HepG2 (cell line): Measurements from ENCODE around the gene PGAP1. TPM values are rescaled to one million over a fixed set of nuclear protein-coding genes. Genes with fewer than 3 reads are reported as not detected.

ENCODE experiments used
- ATAC-seq: fragments of 200-7000 bp; cut with Tn5 transposase; 3 replicates; pipeline ENCODE4 v1.9.1; 2020; ENCODE audit warnings: mild to moderate bottlenecking, moderate library complexity
- BruUV-seq: library from RNA; stranded (reverse); fragments of 400-500 nt; replicated peaks from 2 replicates; lab custom pipeline; 2021; lab: Mats Ljungman, UMichigan
- CTCF ChIA-PET: fragments of 300-600 bp; formaldehyde crosslinking; extraction: SDS; loops from one replicate; lab custom pipeline; 2021; ENCODE audit warnings: low total read pairs, inconsistent platforms, low intra/inter-chr PET ratio; lab: Yijun Ruan, JAX
- POLR2A ChIA-PET: fragments of 350-600 bp; sonication (Branson Sonifier 250); formaldehyde crosslinking; loops from one replicate; lab custom pipeline; 2020; ENCODE audit warnings: antibody characterized with exemption, inconsistent platforms; lab: Yijun Ruan, JAX
- DNase-seq: peaks from one replicate; pipeline ENCODE4 v3.0.0-alpha.2; 2015; ENCODE audit warnings: low spot score
- FAIRE-seq: peaks from 3 replicates; lab custom pipeline; 2011; peaks lifted over from hg19 to GRCh38; lab: Jason Lieb, UNC
- H2AFZ ChIP-seq: one replicate; pipeline ENCODE4 v1.6.1; 2011; ENCODE audit warnings: low read length, inconsistent platforms
- H3K27ac ChIP-seq: fragments of 300-600 bp; 3 replicates; pipeline ENCODE4 v1.8.0; 2011; ENCODE audit warnings: mixed run types, mild to moderate bottlenecking, mixed read lengths, low read length, inconsistent platforms; ENCODE audit not compliant: insufficient read depth; ENCODE audit errors: extremely low read length
- H3K27me3 ChIP-seq, 2 experiments: fragments of 200-600 bp in 1 of 2; 2 replicates in 1 of 2; 3 replicates in 1 of 2; pipeline versions ENCODE4 v1.6.0 to v1.8.0; 2011; ENCODE audit warnings: low read length in 2 of 2, mild to moderate bottlenecking in 2 of 2, moderate library complexity in 2 of 2, inconsistent platforms in 1 of 2; ENCODE audit not compliant: insufficient read depth in 2 of 2, control insufficient read depth in 1 of 2
- H3K36me3 ChIP-seq, 2 experiments: fragments of 200-600 bp in 1 of 2; replicated peaks in 1 of 2; 2 replicates in 1 of 2; 3 replicates in 1 of 2; pipeline versions ENCODE4 v1.5.1 to v1.8.0; 2011; ENCODE audit warnings: low read length in 2 of 2, inconsistent platforms in 1 of 2; ENCODE audit not compliant: insufficient read depth in 2 of 2, control insufficient read depth in 1 of 2
- H3K4me1 ChIP-seq: 2 replicates; pipeline ENCODE4 v1.5.1; 2012; ENCODE audit warnings: low read length, inconsistent platforms; ENCODE audit not compliant: insufficient read depth
- H3K4me2 ChIP-seq: 2 replicates; pipeline ENCODE4 v1.6.0; 2011; ENCODE audit warnings: low read depth, low read length, inconsistent platforms
- H3K4me3 ChIP-seq, 3 experiments: fragments of 200-600 bp in 1 of 3; sonication (generic), shearing (Covaris generic) in 1 of 3; replicated peaks in 1 of 3; 2 replicates each; pipeline ENCODE4 v1.5.1; 2011 to 2016; ENCODE audit warnings: low read length in 3 of 3, inconsistent platforms in 2 of 3, low read depth in 2 of 3, mild to moderate bottlenecking in 2 of 3, control low read depth in 1 of 3, mixed read lengths in 1 of 3; ENCODE audit not compliant: insufficient read depth in 1 of 3
- H3K79me2 ChIP-seq: one replicate; pipeline ENCODE4 v1.6.1; 2011; ENCODE audit warnings: low read length, inconsistent platforms; ENCODE audit not compliant: insufficient read depth
- H3K9ac ChIP-seq: 2 replicates; pipeline ENCODE4 v1.6.0; 2011; ENCODE audit warnings: mild to moderate bottlenecking, low read depth, low read length, inconsistent platforms; ENCODE audit not compliant: insufficient read depth
- H3K9me3 ChIP-seq: 2 replicates; pipeline ENCODE4 v1.5.1; 2012; ENCODE audit warnings: mild to moderate bottlenecking, low read length
- H4K20me1 ChIP-seq: 2 replicates; pipeline ENCODE4 v1.6.0; 2011; ENCODE audit warnings: inconsistent platforms, mild to moderate bottlenecking, low read length, moderate library complexity; ENCODE audit not compliant: insufficient read depth
- CBX5 ChIP-seq: sonication (generic); formaldehyde crosslinking; IDR thresholded peaks from 2 replicates; pipeline ENCODE4 v1.4.0; 2020; ENCODE audit warnings: missing genetic modification reagents, borderline replicate concordance
- HMG20A ChIP-seq: IDR thresholded peaks from 2 replicates; pipeline ENCODE4 v1.6.1; 2016; ENCODE audit warnings: borderline replicate concordance
- HNRNPUL1 ChIP-seq: fragments of 200-400 bp; formaldehyde crosslinking; IDR thresholded peaks from 2 replicates; pipeline ENCODE4 v1.6.1; 2017; ENCODE audit warnings: low read depth, mild to moderate bottlenecking, low read length, moderate library complexity
- KDM1A ChIP-seq: IDR thresholded peaks from 2 replicates; pipeline ENCODE4 v1.6.1; 2016; ENCODE audit warnings: missing compliant biosample characterization
- KLF13 ChIP-seq: sonication (generic); formaldehyde crosslinking; IDR thresholded peaks from 2 replicates; pipeline ENCODE4 v1.4.0; 2020; ENCODE audit warnings: mild to moderate bottlenecking, missing genetic modification reagents
- NBN ChIP-seq: fragments of 450-650 bp; conservative IDR thresholded peaks from 2 replicates; pipeline ENCODE4 v1.6.1; 2017
- PTBP1 ChIP-seq: fragments of 200-400 bp; formaldehyde crosslinking; IDR thresholded peaks from 2 replicates; pipeline ENCODE4 v1.6.1; 2018; ENCODE audit warnings: low read length, low read depth; ENCODE audit not compliant: poor library complexity, severe bottlenecking
- RFX5 ChIP-seq: IDR thresholded peaks from 2 replicates; pipeline ENCODE4 v1.6.1; 2011; ENCODE audit warnings: low read depth, low read length, improper control_type of control experiment
- SKI ChIP-seq: fragments of 450-650 bp; IDR thresholded peaks from one replicate; pipeline ENCODE4 v1.6.1; 2018; ENCODE audit warnings: mild to moderate bottlenecking; ENCODE audit not compliant: partially characterized antibody
- STAT5B ChIP-seq: sonication (generic); formaldehyde crosslinking; IDR thresholded peaks from 2 replicates; pipeline ENCODE4 v1.4.0; 2020; ENCODE audit warnings: missing genetic modification reagents
- TGIF2 ChIP-seq: IDR thresholded peaks from 2 replicates; pipeline ENCODE4 v1.6.1; 2016; ENCODE audit warnings: control low read depth, missing compliant biosample characterization
- ZBTB33 ChIP-seq: sonication (generic); formaldehyde crosslinking; IDR thresholded peaks from 2 replicates; pipeline ENCODE4 v1.4.0; 2020; ENCODE audit warnings: missing genetic modification reagents
- ZNF75D ChIP-seq: sonication (generic); formaldehyde crosslinking; IDR thresholded peaks from 2 replicates; pipeline ENCODE4 v1.8.1; 2023; ENCODE audit warnings: missing genetic modification reagents, mild to moderate bottlenecking, borderline replicate concordance
- ZNF792 ChIP-seq: IDR thresholded peaks from 2 replicates; pipeline ENCODE4 v1.6.1; 2016
- ZNF850 ChIP-seq: sonication (generic); formaldehyde crosslinking; conservative IDR thresholded peaks from 2 replicates; pipeline ENCODE4 v1.9.0; 2021; ENCODE audit warnings: mild to moderate bottlenecking, missing genetic modification reagents
- WGBS: methylation state at CpG from one replicate; pipeline ENCODE4 v1.1.6; 2017; ENCODE audit warnings: low lambda C conversion rate; 5-methylcytosine and 5-hydroxymethylcytosine counted together
- in situ Hi-C: cut with HindIII; loops from 2 replicates; pipeline ENCODE4 v1.10.0; 2017; ENCODE audit warnings: low pct_unique_long_range_greater_than_20kb; ENCODE audit not compliant: extremely low pct_ligation_motif_present
- intact Hi-C: fragments of 100-400 bp; cut with micrococcal nuclease; formaldehyde crosslinking; loops from one replicate; pipeline ENCODE4 v1.10.0; 2022; ENCODE audit not compliant: unreplicated experiment
- polyA plus RNA-seq, 8 experiments: library from polyadenylated mRNA; depleted of rRNA in 3 of 8; stranded (reverse) in 7 of 8; unstranded in 1 of 8; fragments of >200 nt; fragmentation: Illumina TruSeq in 4 of 8; extraction: Trizol in 4 of 8; gene quantifications; 2 replicates each; pipeline versions ENCODE4 v1.2.1 to v1.2.3, GENCODE V29; 2011 to 2016; ENCODE audit warnings: low read depth in 4 of 8, missing spikeins in 1 of 8, mixed read lengths in 1 of 8; ENCODE audit not compliant: insufficient read depth in 1 of 8
- total RNA-seq, 5 experiments: library from RNA; depleted of rRNA; stranded (reverse); fragments of >200 nt; fragmentation: Illumina TruSeq; extraction: Trizol; gene quantifications; 2 replicates each; pipeline ENCODE4 v1.2.3, GENCODE V29; 2016; ENCODE audit warnings: low read depth in 1 of 5
- TF ChIP-seq, protein P1 (sequence below): sonication (generic); formaldehyde crosslinking; IDR thresholded peaks from 2 replicates; pipeline ENCODE4 v1.9.0; 2022; ENCODE audit warnings: missing genetic modification reagents, mild to moderate bottlenecking, borderline replicate concordance
- TF ChIP-seq, protein P2 (sequence below): sonication (generic); formaldehyde crosslinking; IDR thresholded peaks from 2 replicates; pipeline ENCODE4 v1.4.0; 2020; ENCODE audit warnings: missing genetic modification reagents, borderline replicate concordance

The PGAP1 gene
- total and polyA plus RNA-seq, 2 of the 13 experiments (the other 11 are each of a cell fraction or from before 2014, with no cell fraction given) = 4.1 to 6.4 TPM

- in situ Hi-C loops (no loop called here), intact Hi-C loops (no loop called here)
- Histone ChIP-seq H3K27ac (no peak overlapping the region), H3K27me3 (0 out of 5 replicates have a peak, but pooled peaks cover 0 to 3% of the 10 kb centered on the region in 2 experiments), H3K4me3 (no peak overlapping the region), H3K36me3 (no peaks in the 10 kb centered on the region), H3K79me2 (no peaks in the 10 kb centered on the region), H3K4me2 (no peak overlapping the region), H3K4me1 (no peaks in the 10 kb centered on the region), H4K20me1 (no peaks in the 10 kb centered on the region), H3K9me3 (no peaks in the 10 kb centered on the region), H2AFZ (no peak overlapping the region), H3K9ac (no peak overlapping the region)
- ATAC-seq = no peak
- TF ChIP-seq ZNF75D (CRISPR knock-in tag) (no peak), ZNF792 (CRISPR knock-in tag) (no peak), NBN (no peak), CBX5 (CRISPR knock-in tag) (no peak), RFX5 (no peak), ZBTB33 (CRISPR knock-in tag) (no peak), KDM1A (CRISPR knock-in tag) (no peak), PTBP1 (no peak), TGIF2 (CRISPR knock-in tag) (no peak), KLF13 (CRISPR knock-in tag) (no peak), ZNF850 (CRISPR knock-in tag) (no peak), STAT5B (CRISPR knock-in tag) (no peak), HMG20A (CRISPR knock-in tag) (no peak), SKI (no peak), HNRNPUL1 (no peak)
- TF ChIP-seq, protein P1, sequence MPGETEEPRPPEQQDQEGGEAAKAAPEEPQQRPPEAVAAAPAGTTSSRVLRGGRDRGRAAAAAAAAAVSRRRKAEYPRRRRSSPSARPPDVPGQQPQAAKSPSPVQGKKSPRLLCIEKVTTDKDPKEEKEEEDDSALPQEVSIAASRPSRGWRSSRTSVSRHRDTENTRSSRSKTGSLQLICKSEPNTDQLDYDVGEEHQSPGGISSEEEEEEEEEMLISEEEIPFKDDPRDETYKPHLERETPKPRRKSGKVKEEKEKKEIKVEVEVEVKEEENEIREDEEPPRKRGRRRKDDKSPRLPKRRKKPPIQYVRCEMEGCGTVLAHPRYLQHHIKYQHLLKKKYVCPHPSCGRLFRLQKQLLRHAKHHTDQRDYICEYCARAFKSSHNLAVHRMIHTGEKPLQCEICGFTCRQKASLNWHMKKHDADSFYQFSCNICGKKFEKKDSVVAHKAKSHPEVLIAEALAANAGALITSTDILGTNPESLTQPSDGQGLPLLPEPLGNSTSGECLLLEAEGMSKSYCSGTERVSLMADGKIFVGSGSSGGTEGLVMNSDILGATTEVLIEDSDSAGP (CRISPR knock-in tag) = no peak
- TF ChIP-seq, protein P2, sequence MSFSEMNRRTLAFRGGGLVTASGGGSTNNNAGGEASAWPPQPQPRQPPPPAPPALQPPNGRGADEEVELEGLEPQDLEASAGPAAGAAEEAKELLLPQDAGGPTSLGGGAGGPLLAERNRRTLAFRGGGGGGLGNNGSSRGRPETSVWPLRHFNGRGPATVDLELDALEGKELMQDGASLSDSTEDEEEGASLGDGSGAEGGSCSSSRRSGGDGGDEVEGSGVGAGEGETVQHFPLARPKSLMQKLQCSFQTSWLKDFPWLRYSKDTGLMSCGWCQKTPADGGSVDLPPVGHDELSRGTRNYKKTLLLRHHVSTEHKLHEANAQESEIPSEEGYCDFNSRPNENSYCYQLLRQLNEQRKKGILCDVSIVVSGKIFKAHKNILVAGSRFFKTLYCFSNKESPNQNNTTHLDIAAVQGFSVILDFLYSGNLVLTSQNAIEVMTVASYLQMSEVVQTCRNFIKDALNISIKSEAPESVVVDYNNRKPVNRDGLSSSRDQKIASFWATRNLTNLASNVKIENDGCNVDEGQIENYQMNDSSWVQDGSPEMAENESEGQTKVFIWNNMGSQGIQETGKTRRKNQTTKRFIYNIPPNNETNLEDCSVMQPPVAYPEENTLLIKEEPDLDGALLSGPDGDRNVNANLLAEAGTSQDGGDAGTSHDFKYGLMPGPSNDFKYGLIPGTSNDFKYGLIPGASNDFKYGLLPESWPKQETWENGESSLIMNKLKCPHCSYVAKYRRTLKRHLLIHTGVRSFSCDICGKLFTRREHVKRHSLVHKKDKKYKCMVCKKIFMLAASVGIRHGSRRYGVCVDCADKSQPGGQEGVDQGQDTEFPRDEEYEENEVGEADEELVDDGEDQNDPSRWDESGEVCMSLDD (CRISPR knock-in tag) = no peak
- WGBS = 1% methylated on average over 4 of the region's 4 CpGs
- BruUV-seq = no TSS peak
- CTCF ChIA-PET = no interaction called here
- no peak for DNase-seq
- POLR2A ChIA-PET = no interaction called here
- no peak for FAIRE-seq
These were observed 43.6 kb upstream of the PGAP1 start for GRCh38 chr2:196970099-196970498.
